GM18867 (cell line): Measurements from ENCODE around the gene CAMK2A.

Experiments
- ATAC-seq: cut with Tn5 transposase; IDR thresholded peaks from one replicate; pipeline ENCODE4 v1.9.1; 2021; ENCODE audit warnings: mild to moderate bottlenecking, moderate library complexity; ENCODE audit not compliant: unreplicated experiment

The CAMK2A gene

DNA sequence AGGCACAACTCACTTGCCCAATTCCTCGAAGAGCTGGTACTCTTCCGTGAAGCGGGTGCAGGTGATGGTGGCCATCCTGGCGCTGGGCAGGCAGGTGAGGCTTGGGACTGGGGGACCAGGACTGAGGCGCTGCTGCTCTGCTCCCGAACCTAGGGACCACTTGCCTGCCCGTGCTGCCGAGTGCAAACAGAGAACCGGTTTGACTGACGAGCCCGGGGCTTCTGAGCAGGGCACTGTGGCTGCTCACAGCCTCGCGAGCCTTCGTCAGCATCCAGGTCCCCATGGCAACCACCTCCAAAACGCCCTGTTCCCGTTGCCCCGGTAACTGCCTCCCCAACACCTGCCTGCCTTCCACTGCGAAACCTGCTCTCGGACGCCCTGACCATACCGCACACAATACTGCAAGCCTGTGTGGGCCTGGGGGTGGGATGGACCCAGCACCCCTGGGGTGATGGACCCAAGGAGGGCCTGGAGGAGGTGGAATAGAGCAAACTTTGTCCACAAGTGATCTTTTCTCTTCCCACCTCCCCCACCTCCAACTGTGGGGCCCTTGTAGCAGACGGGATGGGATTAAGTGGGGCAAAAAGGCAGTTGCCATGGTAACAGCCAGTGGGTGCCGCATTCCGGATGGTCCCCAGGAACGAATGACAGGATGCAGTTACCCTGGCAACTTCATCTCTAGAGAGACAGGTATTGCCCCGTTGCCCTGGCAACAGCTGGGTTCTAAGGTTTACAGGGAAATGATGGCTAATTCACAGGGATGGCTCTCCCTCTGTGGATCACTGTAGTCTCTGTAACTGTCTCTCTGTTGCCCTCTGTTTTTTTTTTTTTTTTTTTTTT is at the start of gene CAMK2A:
TSS of gene CAMK2A (minus strand) at position 223 of the 840 bp plus-strand sequence. CDS start at position 75, 148 bp downstream.
- no peak for ATAC-seq

DNA sequence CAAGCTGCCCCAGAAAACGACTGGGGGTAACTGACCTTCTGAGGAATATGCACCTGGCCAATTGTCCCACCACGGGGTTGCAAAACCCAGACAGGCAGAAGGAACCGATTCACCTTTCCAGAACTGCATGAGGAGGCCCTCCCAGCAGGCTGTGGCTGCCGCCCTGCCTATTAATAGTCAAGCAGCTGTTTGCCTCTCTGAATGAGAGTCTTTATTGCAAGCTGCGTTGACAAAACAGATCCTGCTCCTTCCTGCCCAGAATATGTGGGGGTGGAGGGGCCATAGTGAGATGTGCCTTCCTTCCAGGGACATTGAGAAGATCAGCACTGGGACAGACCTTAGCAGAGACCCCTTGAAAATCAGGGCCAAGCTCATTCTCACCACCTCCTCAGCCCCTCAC is 49.6 kb upstream of the CAMK2A start:
- ATAC-seq: no peak

DNA sequence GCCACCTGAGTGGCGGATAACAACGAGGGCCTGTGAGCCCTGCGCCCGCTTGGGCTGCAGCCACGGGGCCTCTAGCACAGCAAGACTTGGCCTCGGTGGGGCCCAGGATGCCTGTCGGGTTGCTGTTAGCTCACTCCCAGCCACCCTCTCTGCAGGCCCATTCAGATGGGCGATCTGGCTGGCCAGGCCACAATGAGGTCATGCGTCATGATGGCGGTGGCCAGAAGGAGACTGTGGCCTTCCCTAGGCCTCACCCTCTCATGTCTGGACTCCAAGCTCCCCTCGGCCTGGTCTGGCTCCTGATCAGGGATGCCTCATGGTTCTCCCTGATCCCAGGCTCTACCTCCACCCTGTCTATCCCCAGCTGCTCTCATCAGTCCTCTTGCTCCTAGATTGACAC is 49.0 kb upstream of the CAMK2A start:
- ATAC-seq: no peak

DNA sequence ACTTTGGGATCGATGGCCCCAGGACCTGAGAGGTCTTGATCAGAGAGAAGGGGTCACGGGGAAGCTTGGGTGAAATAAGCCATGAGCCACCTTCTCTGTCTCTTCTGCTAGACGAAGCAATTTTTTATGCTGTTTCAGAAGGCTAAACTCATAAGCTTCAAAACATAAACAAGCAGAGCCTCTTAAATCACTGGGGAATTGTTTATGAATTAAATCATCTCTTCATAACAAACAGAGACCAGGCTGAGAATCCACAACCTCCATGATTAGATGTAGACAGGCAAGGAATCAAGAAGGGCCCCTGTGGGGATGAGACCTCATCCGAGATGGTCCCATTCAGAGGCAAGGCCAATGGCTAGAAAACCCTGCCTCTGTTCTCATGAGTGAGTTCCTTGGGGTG is 46.2 kb upstream of the CAMK2A start:
- ATAC-seq: no peak

DNA sequence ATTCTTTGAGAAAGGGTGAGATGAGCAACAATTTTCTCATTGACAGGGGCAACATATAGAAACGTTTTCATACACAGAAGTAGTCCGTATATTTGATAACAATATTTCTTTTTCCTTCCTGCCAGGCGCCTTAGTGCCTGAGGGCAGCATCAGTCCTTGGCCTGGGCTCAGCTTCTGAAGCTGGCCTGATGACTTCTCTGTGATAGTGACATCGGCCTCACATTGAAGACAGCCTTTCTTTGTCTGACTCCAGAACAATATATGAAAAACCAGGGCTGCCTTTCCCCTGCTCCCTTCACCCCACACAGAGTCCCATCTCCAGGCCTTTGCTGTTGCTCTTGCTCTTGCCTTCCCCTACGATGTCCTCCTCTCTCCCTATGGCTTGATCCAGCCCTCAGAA is 43.8 kb upstream of the CAMK2A start:
- ATAC-seq: no peak

DNA sequence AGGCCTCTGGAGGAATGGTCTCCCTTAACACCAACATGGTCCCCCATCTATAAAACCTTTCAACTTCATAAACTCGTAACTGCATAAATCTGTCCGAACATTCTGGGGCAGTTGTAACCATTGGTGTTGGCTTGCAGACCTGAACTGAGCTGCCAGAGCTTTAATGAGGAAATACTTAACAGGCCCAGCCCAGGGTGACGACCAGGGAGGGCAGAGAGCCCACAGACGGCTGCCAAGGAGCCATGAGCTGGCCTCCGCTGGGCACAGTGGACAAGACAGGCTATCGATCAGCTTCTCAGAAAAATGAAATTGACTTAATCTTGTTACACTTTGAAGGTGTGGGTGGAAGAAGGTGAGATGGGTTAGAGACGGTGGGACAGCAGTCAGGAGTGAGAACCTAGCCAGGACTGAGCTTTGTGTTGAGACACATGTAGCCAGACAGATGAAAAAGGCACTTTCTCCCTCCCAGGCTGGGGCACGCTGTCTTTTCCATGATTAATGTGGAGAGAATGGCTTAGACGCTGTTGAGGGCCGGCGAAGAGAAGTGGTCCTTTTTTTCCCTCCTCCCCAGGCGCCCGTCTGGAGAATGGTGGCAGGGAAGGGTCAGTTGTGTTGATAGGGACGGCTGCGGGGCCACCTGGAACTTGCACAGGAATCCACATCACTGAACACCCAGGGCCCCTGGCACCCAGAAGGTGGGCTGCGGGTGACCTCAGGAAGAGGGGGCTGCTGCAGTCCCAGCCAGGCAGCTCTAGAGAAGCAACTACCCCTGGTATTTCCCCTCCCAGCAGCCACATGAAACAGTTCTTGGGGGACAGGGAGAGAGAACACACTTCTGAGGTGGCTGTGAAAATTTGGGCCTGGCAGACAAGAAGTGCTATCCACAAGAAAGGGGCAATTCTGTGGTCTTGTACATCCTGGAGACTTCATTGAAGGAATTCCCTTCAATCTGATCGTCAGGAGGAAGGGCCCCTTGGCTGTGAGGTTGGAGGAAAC is 40.6 kb upstream of the CAMK2A start:
- ATAC-seq: no peak

DNA sequence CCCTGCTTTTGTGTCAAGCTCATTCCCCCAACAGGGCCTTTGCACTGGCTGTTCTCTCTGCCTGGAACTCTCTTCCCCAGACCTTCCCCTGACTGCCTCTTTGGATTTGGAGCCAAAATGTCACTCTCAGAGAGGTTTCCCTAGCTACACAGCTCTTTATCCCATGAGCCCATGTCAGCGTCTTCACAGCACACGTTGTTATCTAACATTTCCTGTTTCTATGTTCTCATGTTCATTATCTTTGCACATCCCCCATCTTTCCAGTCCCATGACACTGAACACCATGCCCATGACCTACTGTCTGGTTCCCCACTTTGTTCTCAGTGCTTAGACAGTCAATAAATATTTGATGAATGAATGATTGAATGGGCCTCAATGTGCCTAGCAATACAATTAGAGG is 39.5 kb upstream of the CAMK2A start:
- ATAC-seq: no peak

DNA sequence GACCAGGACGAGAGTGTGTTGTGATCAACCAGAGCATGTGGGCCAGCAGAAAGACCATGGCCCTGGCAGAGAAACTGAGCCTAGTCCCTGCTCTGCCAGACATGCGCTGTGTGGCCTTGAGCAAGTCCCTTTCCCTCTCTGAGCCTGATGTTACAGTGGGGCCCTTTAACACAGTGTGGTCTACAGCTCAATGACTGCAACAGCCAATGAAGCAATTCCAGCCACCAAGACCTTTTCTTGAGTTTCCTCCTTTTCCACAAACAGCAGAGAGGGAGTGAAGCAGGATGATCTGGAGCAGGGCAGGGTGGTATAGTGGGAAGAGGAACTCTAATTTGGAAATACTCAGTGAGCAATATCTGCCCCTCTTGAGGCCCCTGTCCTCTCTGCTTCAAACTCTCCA is 38.9 kb upstream of the CAMK2A start:
- no peak for ATAC-seq

DNA sequence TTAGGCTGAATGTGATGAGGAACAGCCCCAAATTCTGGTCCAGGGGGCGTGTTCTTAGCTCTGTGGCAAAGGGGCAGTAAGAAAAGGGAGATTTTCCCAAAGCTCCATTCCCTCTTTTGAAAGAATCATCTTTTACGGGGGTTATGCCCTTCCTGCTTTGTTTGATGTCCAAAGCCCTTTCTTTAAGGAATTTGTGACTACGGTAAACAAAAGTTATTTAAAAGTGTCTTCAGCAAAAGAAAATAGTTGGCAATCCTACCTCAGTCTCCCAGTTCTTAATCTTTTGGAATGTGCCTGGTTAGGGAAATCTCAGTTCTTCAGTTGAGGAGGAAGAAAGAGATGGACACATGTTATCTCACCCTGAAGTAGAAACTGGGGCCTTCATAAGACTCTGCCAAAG is 37.6 kb upstream of the CAMK2A start:
- no peak for ATAC-seq

DNA sequence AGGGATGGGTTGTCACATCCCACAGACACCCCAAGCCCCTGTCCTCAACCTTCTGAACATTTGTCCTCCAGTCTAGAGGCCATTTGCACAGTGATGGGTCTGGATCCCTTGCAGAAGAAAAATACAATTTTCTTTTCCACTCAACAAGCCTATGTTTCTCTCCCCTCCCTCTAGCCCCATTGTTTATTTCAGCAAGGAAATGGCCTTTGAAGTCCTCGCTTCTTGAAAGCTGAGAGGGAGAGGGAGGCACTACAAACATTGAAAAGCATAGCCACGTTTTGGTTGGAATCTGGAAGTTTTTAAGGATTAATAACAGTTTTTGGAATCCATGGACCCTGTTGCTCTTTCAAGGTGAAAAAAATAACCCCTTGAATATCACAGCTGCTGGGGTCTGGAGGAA is 37.1 kb upstream of the CAMK2A start:
- ATAC-seq: no peak

DNA sequence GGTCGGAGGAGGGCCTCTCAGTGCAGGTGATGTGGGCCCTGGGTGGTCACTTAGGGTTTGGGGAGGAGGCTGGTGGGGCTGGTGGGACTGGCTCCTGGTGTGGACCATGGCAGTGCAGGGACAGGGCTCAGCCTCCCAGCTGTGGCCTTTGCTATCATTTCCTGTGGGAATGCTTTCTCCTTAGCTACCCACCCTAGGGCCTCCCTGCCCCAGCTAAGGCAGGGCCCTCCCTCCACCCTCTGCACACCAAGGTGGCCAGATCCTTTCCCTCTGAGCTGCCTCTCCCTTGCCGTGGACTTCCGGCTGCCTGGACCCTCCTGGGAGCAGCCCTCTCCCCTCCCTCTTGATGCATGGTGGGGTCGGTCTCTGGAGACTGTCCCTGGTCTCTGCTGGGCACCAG is 35.9 kb upstream of the CAMK2A start:
- no peak for ATAC-seq

DNA sequence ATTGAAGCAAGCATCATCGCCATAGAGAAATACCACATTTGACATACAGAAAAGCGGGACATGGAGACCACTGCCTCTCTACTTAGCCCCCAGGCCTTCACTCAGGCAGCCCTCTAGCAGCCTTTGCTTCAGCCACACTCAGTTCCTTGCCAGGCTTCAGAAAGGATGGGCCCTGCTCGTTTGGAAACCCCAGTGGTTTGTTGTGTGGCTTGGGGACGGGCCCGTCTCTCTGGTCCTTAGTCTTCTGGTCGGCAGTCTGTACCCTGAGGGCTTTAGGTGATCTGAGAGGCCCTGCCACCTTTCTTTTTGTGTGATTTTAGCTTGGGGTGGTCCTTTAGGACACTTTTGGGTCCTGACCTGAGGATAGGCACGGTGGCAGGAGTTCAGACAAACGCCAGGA is 34.2 kb upstream of the CAMK2A start:
- ATAC-seq: no peak

DNA sequence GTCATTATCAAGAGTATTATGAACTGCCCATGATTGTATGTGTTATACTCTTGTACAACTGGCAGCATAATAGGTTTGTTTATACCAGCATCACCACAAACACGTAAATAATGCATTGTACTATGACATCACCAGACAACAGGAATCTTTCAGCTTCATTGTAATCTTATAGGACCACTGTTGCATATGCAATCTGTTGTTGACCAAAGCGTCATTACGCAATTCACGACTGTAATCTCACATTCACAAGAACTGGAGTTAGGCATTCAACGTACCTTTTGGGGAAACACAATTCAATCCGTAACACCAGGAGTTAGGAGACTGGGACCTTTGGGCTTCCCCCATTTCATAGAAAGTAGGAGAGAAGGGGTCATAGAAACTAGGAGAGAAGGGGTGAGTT is 33.5 kb upstream of the CAMK2A start:
- ATAC-seq: no peak

DNA sequence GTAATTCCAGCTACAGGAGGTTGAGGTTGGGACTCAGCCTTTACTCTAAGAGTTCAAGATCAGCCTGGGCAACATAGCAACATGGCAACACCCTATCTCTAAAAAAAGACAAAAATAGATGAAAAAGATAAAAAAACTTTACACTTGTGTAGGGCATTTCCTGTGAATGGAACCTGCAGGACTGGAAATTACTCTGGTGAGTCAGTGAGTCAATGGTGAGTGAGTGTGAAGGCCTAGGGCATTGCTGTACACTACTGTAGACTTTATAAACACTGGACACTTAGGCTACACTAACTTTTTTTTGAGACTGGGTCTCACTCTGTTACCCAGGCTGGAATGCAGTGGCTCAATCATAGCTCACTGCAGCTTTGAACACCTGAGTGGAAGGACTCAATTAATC is 32.6 kb upstream of the CAMK2A start:
- ATAC-seq: no peak

DNA sequence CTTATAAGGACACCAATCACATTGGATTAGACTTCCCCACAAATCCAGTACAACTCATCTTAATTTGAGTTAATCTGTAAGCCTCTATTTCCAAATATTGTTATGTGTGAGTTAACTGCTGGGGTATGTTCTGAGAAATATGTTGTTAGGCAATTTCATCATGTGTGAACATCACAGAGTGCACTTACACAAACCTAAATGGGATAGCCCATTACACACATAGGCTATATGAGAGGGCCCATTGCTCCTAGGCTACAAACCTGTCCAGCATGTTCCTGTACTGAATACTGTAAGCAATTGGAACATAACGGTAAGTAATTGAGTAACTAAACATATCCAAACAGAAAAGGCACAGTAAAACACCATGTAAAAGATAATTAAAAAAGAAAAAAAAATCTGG is 32.2 kb upstream of the CAMK2A start:
- ATAC-seq: no peak

DNA sequence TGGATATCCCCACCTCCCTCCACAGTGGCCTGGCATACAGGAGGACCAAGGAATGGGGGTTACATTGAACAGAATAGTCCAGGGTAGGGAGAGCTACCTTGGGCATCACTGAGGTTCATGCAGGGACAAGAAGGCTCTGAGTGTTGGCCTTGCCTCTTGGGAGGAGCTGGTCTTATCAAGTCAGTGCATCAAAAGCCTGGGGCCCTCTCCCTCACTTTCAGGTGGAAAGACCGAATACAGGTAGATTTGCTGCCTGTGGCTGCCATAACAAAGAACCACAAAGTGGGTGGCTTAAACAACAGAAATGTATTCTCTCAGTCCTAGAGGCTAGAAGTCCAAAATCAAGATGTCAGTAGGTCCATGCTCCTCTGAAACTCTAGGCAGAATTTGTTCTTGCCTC is 31.6 kb upstream of the CAMK2A start:
- ATAC-seq: no peak

DNA sequence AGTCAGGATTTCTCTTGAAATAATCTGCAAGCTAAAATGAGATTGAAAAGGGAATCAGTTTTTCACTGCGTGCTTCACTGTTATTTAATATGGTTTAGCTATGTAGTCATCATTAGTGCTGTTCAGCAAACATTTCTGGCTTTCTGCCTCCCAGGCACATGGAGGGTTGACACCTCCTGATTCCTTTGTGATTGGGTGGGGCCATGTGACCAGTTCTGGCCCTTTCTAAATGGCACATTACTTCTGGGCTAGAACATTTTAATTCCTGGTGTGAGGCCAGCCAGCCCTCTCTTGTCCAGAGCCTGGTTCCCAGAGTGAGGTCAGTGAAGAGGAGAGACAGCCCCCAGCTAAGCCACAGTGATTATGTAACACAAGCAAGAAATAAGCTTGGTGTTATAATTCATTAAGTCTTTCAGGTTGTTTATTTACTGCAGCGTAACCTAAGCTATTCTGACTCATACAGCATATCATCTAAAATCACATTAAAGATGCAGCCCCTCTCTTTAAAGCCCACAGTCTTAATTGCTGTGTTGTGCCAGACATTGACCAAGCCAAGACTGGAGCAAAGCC is 30.6 kb upstream of the CAMK2A start:
- ATAC-seq: no peak

DNA sequence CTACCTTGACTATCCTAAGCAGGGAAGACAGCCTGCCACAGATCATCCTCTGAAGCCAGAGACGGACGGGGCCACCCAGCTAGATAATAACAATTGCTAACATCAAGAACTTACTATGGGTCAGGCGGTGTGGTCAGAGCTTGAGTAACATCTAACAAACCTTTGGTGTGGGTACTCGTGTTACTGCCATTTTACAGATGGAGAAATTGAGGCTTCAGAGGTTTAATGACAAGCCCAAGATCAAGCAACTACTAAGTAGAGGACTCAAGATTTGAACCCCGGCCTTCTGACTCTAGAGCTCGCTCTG is 29.9 kb upstream of the CAMK2A start:
- no peak for ATAC-seq

DNA sequence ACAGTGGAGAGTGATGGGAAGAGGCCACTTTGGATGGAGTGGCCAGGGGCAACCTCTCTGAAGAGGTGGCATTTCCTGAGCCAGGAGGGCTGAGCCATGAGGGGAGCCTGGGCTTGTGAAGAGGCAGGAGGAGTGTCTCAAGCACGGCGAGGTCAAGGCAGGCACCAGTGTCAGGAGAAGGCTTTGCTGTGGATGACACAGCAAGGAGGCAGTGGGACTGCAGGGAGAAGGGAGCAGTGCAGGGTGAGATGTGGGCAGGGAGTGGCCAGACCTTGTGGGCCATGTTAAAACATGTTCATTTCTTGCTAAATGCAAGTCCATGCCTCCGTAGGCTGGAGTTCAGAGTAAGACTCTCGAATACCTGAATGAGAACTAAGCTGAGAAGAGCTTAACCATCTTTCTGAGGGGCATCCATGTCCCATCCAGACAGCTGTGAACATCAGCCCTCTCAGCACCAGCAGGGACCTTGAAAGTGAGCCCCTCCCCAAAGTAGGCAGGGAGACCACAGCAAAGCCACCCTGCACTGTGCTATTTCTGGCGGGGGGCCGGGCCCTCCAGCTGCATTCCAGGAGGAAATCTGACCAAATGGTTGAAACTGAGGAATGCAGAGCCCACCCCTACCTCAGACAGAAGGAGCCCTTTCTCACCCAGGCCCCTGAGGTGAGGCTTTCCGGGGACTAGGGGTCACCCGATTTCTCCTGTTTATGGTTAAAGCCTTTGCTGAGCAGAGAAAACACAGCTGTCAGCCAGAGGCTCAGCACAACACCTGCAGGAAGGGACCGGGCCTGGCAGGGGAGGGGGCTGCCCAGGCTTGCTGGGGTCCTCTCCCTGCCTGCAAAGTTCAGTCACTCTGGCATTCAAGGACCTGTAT is 29.3 kb upstream of the CAMK2A start:
- ATAC-seq: no peak

DNA sequence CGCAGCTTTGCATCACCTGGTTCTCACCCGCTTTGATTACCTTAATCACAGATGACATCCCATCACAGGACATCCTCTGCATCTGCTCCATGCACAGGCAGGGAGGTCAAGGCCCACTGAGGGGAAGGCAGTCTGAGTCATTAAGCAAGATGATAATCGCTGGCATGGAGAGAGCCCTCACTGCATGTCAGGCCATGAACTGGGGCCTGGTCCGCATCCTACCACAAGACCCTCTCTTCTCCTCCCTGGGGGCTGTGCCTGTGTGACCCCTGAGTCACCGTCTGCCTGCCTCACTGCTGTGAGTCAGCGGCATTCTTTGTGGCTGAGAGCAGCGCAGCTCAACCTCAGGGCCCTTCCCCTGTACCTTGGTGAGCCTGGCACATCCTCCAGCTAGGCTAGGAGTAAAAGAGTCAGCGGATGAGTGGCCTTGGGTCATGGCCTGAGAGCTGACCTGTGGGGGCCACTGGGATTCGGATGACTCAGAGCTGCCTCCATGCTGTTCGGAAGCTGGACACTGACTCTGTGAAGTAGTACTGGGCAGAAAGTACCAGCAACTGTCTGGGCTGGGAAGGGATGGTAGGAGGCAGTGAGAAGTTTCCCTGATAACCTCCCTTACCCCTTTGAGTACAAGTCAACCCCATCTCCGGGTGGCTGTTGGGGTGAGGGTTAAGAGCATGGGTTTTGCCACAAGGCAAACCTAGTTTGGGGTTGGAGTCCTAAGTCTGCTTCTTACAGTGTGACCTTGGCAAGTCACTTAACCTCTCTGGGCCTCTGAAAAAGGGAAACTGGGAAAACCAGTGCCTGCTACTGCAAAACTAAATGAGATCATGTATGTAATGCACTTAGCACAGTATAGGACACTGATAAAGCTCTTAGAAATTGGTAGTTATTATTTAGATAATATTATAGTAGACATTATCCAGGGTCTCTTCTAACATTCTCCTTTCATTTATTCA is 27.8 kb upstream of the CAMK2A start:
- no peak for ATAC-seq
